DND-41 (cell line): Measurements from ENCODE around the gene MEIS1.

Experiments used
- ATAC-seq: fragments of 200-7000 bp; cut with Tn5 transposase; 3 replicates; pipeline ENCODE4 v1.9.1; 2021; ENCODE audit warnings: low read depth; ENCODE audit not compliant: insufficient read depth
- DNase-seq: peaks from one replicate; pipeline ENCODE4 v3.0.0-alpha.2; 2020
- H2AFZ ChIP-seq: 2 replicates; pipeline ENCODE4 v1.6.0; 2012; ENCODE audit warnings: low read depth, low read length
- H3K27ac ChIP-seq: 2 replicates; pipeline ENCODE4 v1.5.1; 2012; ENCODE audit warnings: low read length, inconsistent platforms
- H3K27me3 ChIP-seq: fragments of 200-600 bp; sonication (generic); 2 replicates; pipeline ENCODE4 v1.6.0; 2012; ENCODE audit warnings: low read length, mild to moderate bottlenecking, inconsistent platforms; ENCODE audit not compliant: insufficient read depth, poor library complexity
- H3K36me3 ChIP-seq: 2 replicates; pipeline ENCODE4 v1.5.1; 2012; ENCODE audit warnings: low read length, inconsistent platforms; ENCODE audit not compliant: insufficient read depth
- H3K4me1 ChIP-seq: 2 replicates; pipeline ENCODE4 v1.5.1; 2012; ENCODE audit warnings: mild to moderate bottlenecking, low read length; ENCODE audit not compliant: insufficient read depth
- H3K4me2 ChIP-seq: 2 replicates; pipeline ENCODE4 v1.6.0; 2012; ENCODE audit warnings: mild to moderate bottlenecking, moderate library complexity, low read length, inconsistent platforms; ENCODE audit not compliant: insufficient read depth
- H3K4me3 ChIP-seq, 2 experiments: fragments of 200-600 bp in 1 of 2; shearing (Covaris generic) in 1 of 2; 2 replicates each; pipeline ENCODE4 v1.5.1; 2012 to 2016; ENCODE audit warnings: inconsistent platforms in 2 of 2, low read length in 2 of 2, mild to moderate bottlenecking in 2 of 2, low read depth in 1 of 2, moderate library complexity in 1 of 2
- H3K79me2 ChIP-seq: 2 replicates; pipeline ENCODE4 v1.6.0; 2012; ENCODE audit warnings: low read length, inconsistent platforms; ENCODE audit not compliant: insufficient read depth
- H3K9ac ChIP-seq: 2 replicates; pipeline ENCODE4 v1.6.0; 2012; ENCODE audit warnings: low read depth, mild to moderate bottlenecking, inconsistent platforms, low read length, moderate library complexity
- H3K9me3 ChIP-seq: 2 replicates; pipeline ENCODE4 v1.5.1; 2012; ENCODE audit warnings: low read length, moderate library complexity, mild to moderate bottlenecking, inconsistent platforms; ENCODE audit not compliant: insufficient read depth, severe bottlenecking
- H4K20me1 ChIP-seq: 2 replicates; pipeline ENCODE4 v1.6.0; 2012; ENCODE audit warnings: low read length; ENCODE audit not compliant: insufficient read depth
- EZH2 ChIP-seq: IDR thresholded peaks from 3 replicates; pipeline ENCODE4 v1.6.1; 2012; ENCODE audit warnings: borderline replicate concordance, low read depth, mild to moderate bottlenecking, moderate library complexity, low read length, inconsistent platforms; ENCODE audit not compliant: severe bottlenecking
- TF ChIP-seq, protein P1 (sequence below): IDR thresholded peaks from 2 replicates; pipeline ENCODE4 v1.5.1; 2012; ENCODE audit warnings: borderline replicate concordance, low read length, moderate library complexity, mild to moderate bottlenecking; ENCODE audit not compliant: poor library complexity, severe bottlenecking; ENCODE audit errors: extremely low read depth

The MEIS1 gene

DNA sequence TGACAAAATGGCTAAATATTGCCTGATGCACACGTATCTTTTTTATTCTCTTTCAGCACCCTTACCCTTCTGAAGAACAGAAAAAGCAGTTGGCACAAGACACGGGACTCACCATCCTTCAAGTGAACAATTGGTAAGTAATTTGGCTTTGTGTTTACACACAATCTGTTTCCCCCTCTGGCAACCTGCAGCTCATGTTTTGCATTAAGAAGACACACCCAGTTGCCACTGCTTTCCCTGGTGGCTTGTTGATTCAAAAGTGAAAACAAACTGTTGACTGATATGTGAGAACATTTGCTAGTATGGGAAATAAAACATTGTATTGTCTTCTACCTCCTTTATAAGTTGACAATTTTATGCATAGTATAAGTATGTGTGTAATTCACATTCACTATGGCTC is 113.0 kb downstream of the MEIS1 start:
- peaks cover 4% of the 10 kb centered on the region for H3K27me3 ChIP-seq
- H3K79me2 ChIP-seq = no peaks in the 10 kb centered on the region
- TF ChIP-seq, protein P1, sequence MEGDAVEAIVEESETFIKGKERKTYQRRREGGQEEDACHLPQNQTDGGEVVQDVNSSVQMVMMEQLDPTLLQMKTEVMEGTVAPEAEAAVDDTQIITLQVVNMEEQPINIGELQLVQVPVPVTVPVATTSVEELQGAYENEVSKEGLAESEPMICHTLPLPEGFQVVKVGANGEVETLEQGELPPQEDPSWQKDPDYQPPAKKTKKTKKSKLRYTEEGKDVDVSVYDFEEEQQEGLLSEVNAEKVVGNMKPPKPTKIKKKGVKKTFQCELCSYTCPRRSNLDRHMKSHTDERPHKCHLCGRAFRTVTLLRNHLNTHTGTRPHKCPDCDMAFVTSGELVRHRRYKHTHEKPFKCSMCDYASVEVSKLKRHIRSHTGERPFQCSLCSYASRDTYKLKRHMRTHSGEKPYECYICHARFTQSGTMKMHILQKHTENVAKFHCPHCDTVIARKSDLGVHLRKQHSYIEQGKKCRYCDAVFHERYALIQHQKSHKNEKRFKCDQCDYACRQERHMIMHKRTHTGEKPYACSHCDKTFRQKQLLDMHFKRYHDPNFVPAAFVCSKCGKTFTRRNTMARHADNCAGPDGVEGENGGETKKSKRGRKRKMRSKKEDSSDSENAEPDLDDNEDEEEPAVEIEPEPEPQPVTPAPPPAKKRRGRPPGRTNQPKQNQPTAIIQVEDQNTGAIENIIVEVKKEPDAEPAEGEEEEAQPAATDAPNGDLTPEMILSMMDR = no peak
- no peak for TF ChIP-seq EZH2
- DNase-seq (no peak), ATAC-seq (no peak)
- H3K9me3 ChIP-seq = no peaks in the 10 kb centered on the region
- no peaks in the 10 kb centered on the region for H3K36me3 ChIP-seq
- H3K27ac ChIP-seq = no peak overlapping the region
- H3K4me2 ChIP-seq = no peak overlapping the region
- H3K9ac ChIP-seq = no peak overlapping the region
- no peak overlapping the region for H3K4me3 ChIP-seq
- no peaks in the 10 kb centered on the region for H4K20me1 ChIP-seq
- H2AFZ ChIP-seq = no peak overlapping the region
- H3K4me1 ChIP-seq = no peaks in the 10 kb centered on the region

- ATAC-seq = no peak
- DNase-seq = no peak
- TF ChIP-seq, protein P1 = no peak
- no peak for TF ChIP-seq EZH2
Observed at GRCh38 chr2:66548422-66548821, 113.5 kb downstream of the MEIS1 start.

DNA sequence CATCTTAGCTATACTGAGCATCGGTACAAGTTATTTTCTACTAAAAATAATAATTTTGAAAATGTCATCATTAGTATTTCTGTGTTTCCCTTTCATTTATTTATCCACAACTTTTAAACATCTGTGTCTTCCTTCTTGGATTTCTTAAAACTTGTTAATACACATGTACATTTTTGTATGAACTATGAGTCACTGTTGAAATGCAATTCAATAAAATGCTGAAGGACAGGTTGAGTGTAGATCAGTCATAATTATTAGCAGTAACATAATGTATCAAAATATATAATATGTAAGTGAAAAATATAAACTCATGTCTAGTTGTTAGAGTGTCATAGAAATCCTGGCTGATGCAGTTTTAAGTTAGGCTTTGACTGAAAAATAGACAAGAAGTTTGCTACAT is 115.9 kb downstream of the MEIS1 start:
- no peak overlapping the region for H3K4me2 ChIP-seq
- TF ChIP-seq, protein P1 = no peak
- TF ChIP-seq EZH2 = no peak
- H3K4me1 ChIP-seq = no peaks in the 10 kb centered on the region
- no peak for DNase-seq
- no peaks in the 10 kb centered on the region for H4K20me1 ChIP-seq
- no peak overlapping the region for H3K27ac ChIP-seq
- no peak overlapping the region for H3K9ac ChIP-seq
- H3K27me3 ChIP-seq = peaks cover 5% of the 10 kb centered on the region
- no peaks in the 10 kb centered on the region for H3K79me2 ChIP-seq
- no peak for ATAC-seq
- no peak overlapping the region for H2AFZ ChIP-seq
- no peak overlapping the region for H3K4me3 ChIP-seq
- no peaks in the 10 kb centered on the region for H3K9me3 ChIP-seq
- no peaks in the 10 kb centered on the region for H3K36me3 ChIP-seq

More at GRCh38 chr2:66548422-66548821, 113.5 kb downstream of the MEIS1 start:
- Histone ChIP-seq H3K9ac (no peak overlapping the region), H3K36me3 (no peaks in the 10 kb centered on the region), H3K79me2 (no peaks in the 10 kb centered on the region), H3K4me1 (no peaks in the 10 kb centered on the region), H3K27ac (no peak overlapping the region), H4K20me1 (no peaks in the 10 kb centered on the region), H3K27me3 (peaks cover 4% of the 10 kb centered on the region), H2AFZ (no peak overlapping the region), H3K4me3 (no peak overlapping the region), H3K4me2 (no peak overlapping the region), H3K9me3 (no peaks in the 10 kb centered on the region)

DNA sequence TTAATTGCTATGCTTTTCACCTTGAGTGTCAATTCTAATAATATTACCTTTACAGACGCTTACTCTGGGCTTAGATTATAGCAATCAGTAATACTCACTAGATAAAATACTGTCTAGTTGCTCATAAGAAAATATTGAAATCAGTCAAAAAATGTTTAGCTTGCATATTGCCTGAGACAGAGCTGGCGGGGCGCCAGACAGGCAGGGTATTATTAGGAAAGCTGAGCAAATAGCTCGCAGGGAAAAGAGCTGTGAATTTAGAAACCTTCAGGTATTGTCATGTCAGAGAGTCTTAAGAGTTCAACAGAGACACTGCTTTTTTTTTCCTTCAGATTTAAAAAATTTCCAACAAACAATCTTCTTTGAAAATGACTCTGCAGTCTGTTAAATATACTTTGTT is 118.4 kb downstream of the MEIS1 start:
- Histone ChIP-seq H4K20me1 (no peaks in the 10 kb centered on the region), H3K4me2 (no peak overlapping the region)
- DNase-seq = no peak

More for the DNA sequence above, 118.4 kb downstream of the MEIS1 start:
- Histone ChIP-seq H3K4me1 (no peaks in the 10 kb centered on the region), H3K36me3 (no peaks in the 10 kb centered on the region), H3K4me3 (no peak overlapping the region), H3K27me3 (peaks cover 5% of the 10 kb centered on the region), H3K79me2 (no peaks in the 10 kb centered on the region), H2AFZ (no peak overlapping the region), H3K9ac (no peak overlapping the region), H3K27ac (no peak overlapping the region), H3K9me3 (no peaks in the 10 kb centered on the region)
- TF ChIP-seq, protein P1 = no peak
- no peak for ATAC-seq
